Left hindlimb (tissue), 1 donor: ENCODE data around the gene TJAP1.
A peak's percentile ranks its signal among the peaks of the same experiment; 100 is the strongest.

ENCODE experiments used
- DNase-seq: peaks from one replicate; pipeline ENCODE4 v3.0.0-alpha.2; 2018

The TJAP1 gene

GRCh38 chr6:43477235-43478007 lies at the start of gene TJAP1:
TJAP1 (plus strand) TSS chr6:43477570; CDS start chr6:43499002, 21,432 bp downstream.
- DNase-seq, result peak; percentile 95

- no peak for DNase-seq
These were observed 49.2 kb upstream of the TJAP1 start for GRCh38 chr6:43428112-43428570.

- no peak for DNase-seq
These were observed 48.5 kb upstream of the TJAP1 start for GRCh38 chr6:43428874-43429273.

- no peak for DNase-seq
These were observed 45.1 kb upstream of the TJAP1 start for GRCh38 chr6:43432009-43432945.

GRCh38 chr6:43433148-43433547 lies 44.2 kb upstream of the TJAP1 start:
- no peak for DNase-seq

GRCh38 chr6:43434001-43434840 lies 43.1 kb upstream of the TJAP1 start:
- no peak for DNase-seq

GRCh38 chr6:43434943-43435342 lies 42.4 kb upstream of the TJAP1 start:
- DNase-seq, result no peak

- no peak for DNase-seq
These were observed 41.5 kb upstream of the TJAP1 start for GRCh38 chr6:43435682-43436437.

GRCh38 chr6:43436577-43437282 lies 40.6 kb upstream of the TJAP1 start:
- DNase-seq, result peak; percentile 57

GRCh38 chr6:43437700-43438099 lies 39.7 kb upstream of the TJAP1 start:
- DNase-seq, result no peak

GRCh38 chr6:43442935-43443334 lies 34.4 kb upstream of the TJAP1 start:
- no peak for DNase-seq

GRCh38 chr6:43444036-43444435 lies 33.3 kb upstream of the TJAP1 start:
- no peak for DNase-seq

- DNase-seq, result no peak
These were observed 32.8 kb upstream of the TJAP1 start for GRCh38 chr6:43444582-43444981.

- DNase-seq, result no peak
These were observed 31.8 kb upstream of the TJAP1 start for GRCh38 chr6:43445576-43445975.

- no peak for DNase-seq
These were observed 29.8 kb upstream of the TJAP1 start for GRCh38 chr6:43447604-43448003.

GRCh38 chr6:43448916-43449315 lies 28.5 kb upstream of the TJAP1 start:
- no peak for DNase-seq

- DNase-seq, result no peak
These were observed 26.7 kb upstream of the TJAP1 start for GRCh38 chr6:43450699-43451131.

GRCh38 chr6:43451348-43451747 lies 26.0 kb upstream of the TJAP1 start:
- no peak for DNase-seq

- no peak for DNase-seq
These were observed 25.4 kb upstream of the TJAP1 start for GRCh38 chr6:43451939-43452338.

- no peak for DNase-seq
These were observed 24.5 kb upstream of the TJAP1 start for GRCh38 chr6:43452896-43453295.

- no peak for DNase-seq
These were observed 23.5 kb upstream of the TJAP1 start for GRCh38 chr6:43453831-43454230.
